ENCODE results near the gene CHAC1. TPM values are rescaled to one million over a fixed set of nuclear protein-coding genes. Genes with fewer than 3 reads are reported as not detected.

CHAC1 gene
- total RNA-seq, 4 donors from 2014 or later: 0.60 to 6.7 (median 2.5) TPM

GRCh38 chr15:40923551-40923950 is 29.7 kb upstream of the CHAC1 start:
- WGBS, 2 donors (ENCODE audit: low coverage in 1 of 2): 92% methylated on average over 8 of the region's 9 CpGs; no CpG with 5 or more reads in 1 of the 2 donors
- no peak overlapping the region for H3K4me3 ChIP-seq
- H3K36me3 ChIP-seq: no peaks in the 10 kb centered on the region
- no peak overlapping the region for H3K27ac ChIP-seq
- no peak for DNase-seq
- in situ Hi-C loops (cut with MboI; ENCODE audit: low pct_ligation_motif_present in 1 of 4, low pct_unique_long_range_greater_than_20kb in 1 of 4, low sequenced_read_pairs in 3 of 4): loop anchor here in 1 of 4 donors (25.0 kb wide), 1 partner anchor 89 kb away; no protein-coding TSS in a partner anchor
- H3K27me3 ChIP-seq: peaks cover 35% of the 10 kb centered on the region
- no peak for TF ChIP-seq CTCF (IDR thresholded peaks at IDR 0.05)
- no peak for TF ChIP-seq POLR2A (IDR thresholded peaks at IDR 0.05)
- TF ChIP-seq POLR2AphosphoS5 (IDR thresholded peaks at IDR 0.05): no peak
- no peak for TF ChIP-seq EP300 (IDR thresholded peaks at IDR 0.05; ENCODE audit: low read depth)
- intact Hi-C loops (cut with DNase I; ENCODE audit: low total_unique reads): no loop called here
- no peaks in the 10 kb centered on the region for H3K9me3 ChIP-seq
- peaks cover 19 to 53% (median 46%) of the 10 kb centered on the region in 4 donors for H3K4me1 ChIP-seq

GRCh38 chr15:40925495-40925862 is 27.8 kb upstream of the CHAC1 start:
- Histone ChIP-seq H3K4me3 (peak overlapping the region in 2 of 4 donors; percentile 20 to 44), H3K4me1 (peaks cover 30 to 72% (median 65%) of the 10 kb centered on the region in 4 donors), H3K36me3 (no peaks in the 10 kb centered on the region), H3K27me3 (peaks cover 54% of the 10 kb centered on the region), H3K9me3 (no peaks in the 10 kb centered on the region), H3K27ac (peak overlapping the region in 1 of 4 donors; percentile 87)
- in situ Hi-C loops (cut with MboI; ENCODE audit: low pct_ligation_motif_present in 1 of 4, low pct_unique_long_range_greater_than_20kb in 1 of 4, low sequenced_read_pairs in 3 of 4): no loop called here
- 40% methylated on average over 18 of the region's 30 CpGs; no CpG with 5 or more reads in 1 of the 2 donors for WGBS, 2 donors (ENCODE audit: low coverage in 1 of 2)
- TF ChIP-seq EP300 (IDR thresholded peaks at IDR 0.05; ENCODE audit: low read depth): no peak
- TF ChIP-seq CTCF (IDR thresholded peaks at IDR 0.05): no peak
- TF ChIP-seq POLR2A (IDR thresholded peaks at IDR 0.05): no peak
- DNase-seq: no peak
- intact Hi-C loops (cut with DNase I; ENCODE audit: low total_unique reads): no loop called here

GRCh38 chr15:40925863-40926658 is 27.2 kb upstream of the CHAC1 start:
- Histone ChIP-seq H3K27ac (peak overlapping the region in 2 of 4 donors; percentile 4 to 87), H3K9me3 (no peaks in the 10 kb centered on the region), H3K36me3 (no peaks in the 10 kb centered on the region), H3K27me3 (peaks cover 60% of the 10 kb centered on the region), H3K4me1 (peaks cover 36 to 78% (median 71%) of the 10 kb centered on the region in 4 donors), H3K4me3 (peak overlapping the region in 2 of 4 donors; percentile 20 to 44)
- in situ Hi-C loops (cut with MboI; ENCODE audit: low pct_ligation_motif_present in 1 of 4, low pct_unique_long_range_greater_than_20kb in 1 of 4, low sequenced_read_pairs in 3 of 4): no loop called here
- intact Hi-C loops (cut with DNase I; ENCODE audit: low total_unique reads): no loop called here
- 4% methylated on average over 40 of the region's 61 CpGs; no CpG with 5 or more reads in 1 of the 2 donors for WGBS, 2 donors (ENCODE audit: low coverage in 1 of 2)
- peak; percentile 51 for DNase-seq
- no peak for TF ChIP-seq POLR2A (IDR thresholded peaks at IDR 0.05)
- no peak for TF ChIP-seq EP300 (IDR thresholded peaks at IDR 0.05; ENCODE audit: low read depth)
- no peak for TF ChIP-seq CTCF (IDR thresholded peaks at IDR 0.05)
- no peak for TF ChIP-seq POLR2AphosphoS5 (IDR thresholded peaks at IDR 0.05)

- no peaks in the 10 kb centered on the region for H3K9me3 ChIP-seq
- peaks cover 41 to 82% (median 76%) of the 10 kb centered on the region in 4 donors for H3K4me1 ChIP-seq
- TF ChIP-seq POLR2A (IDR thresholded peaks at IDR 0.05) (no peak), EP300 (IDR thresholded peaks at IDR 0.05; ENCODE audit: low read depth) (no peak), CTCF (IDR thresholded peaks at IDR 0.05) (no peak), POLR2AphosphoS5 (IDR thresholded peaks at IDR 0.05) (no peak)
- intact Hi-C loops (cut with DNase I; ENCODE audit: low total_unique reads): loop anchor here (1.0 kb wide), 1 partner anchor 14 kb away; no protein-coding TSS in a partner anchor
- peak overlapping the region in 2 of 4 donors; percentile 85 to 87 for H3K27ac ChIP-seq
- WGBS, 2 donors (ENCODE audit: low coverage in 1 of 2): 33% methylated on average over 33 of the region's 33 CpGs; no CpG with 5 or more reads in 1 of the 2 donors
- in situ Hi-C loops (cut with MboI; ENCODE audit: low pct_ligation_motif_present in 1 of 4, low pct_unique_long_range_greater_than_20kb in 1 of 4, low sequenced_read_pairs in 3 of 4): no loop called here
- no peaks in the 10 kb centered on the region for H3K36me3 ChIP-seq
- peaks cover 67% of the 10 kb centered on the region for H3K27me3 ChIP-seq
- peak overlapping the region in 2 of 4 donors; percentile 44 to 59 for H3K4me3 ChIP-seq
- no peak for DNase-seq
Measured at GRCh38 chr15:40926659-40927494, 26.4 kb upstream of the CHAC1 start.

Measured in transverse colon (tissue), 4 donors.